Middle frontal gyrus (tissue), 1 donor: ENCODE results near the gene FLRT3.

ENCODE experiments used
- DNase-seq: peaks from one replicate; pipeline ENCODE4 v3.0.0-alpha.2; 2015; ENCODE audit warnings: low spot score; ENCODE audit errors: extremely low spot score

Gene FLRT3

DNA sequence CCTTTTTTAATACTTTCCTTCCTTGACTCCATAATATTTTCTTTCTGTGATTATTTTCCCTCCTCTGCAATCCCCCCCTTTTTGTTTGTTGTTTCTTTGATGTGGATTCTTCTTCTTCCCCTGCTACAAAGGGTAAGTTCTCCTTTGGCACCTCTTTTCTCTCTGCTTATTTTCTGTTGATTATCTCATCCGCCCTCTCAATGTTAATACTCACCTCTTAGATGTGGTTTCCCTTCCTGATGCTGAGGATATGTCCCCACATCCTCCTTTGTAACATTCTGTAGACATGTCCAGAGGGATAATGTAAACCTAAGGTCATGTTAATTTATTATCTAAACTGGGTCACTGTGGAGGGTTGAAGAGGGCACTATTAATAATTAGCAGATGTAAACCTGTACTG lies 17.7 kb downstream of the FLRT3 start:
- DNase-seq: no peak

DNA sequence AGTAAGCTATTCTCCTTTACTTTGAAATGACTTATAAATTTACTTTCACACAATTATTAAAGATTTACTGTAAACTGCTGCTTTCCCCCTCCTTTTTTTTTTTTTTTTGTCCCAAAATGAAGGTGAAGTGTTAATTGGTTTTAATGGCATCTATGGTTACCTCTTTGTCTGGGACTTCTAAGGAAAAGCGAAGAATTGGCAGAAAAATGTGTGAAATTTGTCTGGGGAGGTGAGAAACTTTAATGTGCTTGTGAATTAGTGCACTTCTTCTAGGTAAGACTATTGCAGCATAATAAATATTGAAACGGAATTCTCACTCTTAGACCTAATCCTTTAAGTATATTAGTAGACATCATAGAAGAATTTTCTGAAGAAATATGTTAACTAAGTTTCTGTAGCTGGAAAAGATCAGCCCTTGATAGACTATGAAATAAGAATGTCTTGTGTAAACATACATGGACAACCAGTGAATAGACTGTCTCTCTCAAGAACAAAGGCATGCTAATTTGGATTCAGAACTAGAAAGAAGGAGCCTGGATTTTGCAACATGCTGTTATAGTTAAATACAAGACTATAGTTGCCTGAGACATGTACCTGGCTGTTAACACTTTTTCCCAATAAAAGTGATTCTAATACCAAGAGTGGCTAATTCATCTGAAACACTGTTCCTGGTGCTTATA lies 23.9 kb downstream of the FLRT3 start:
- DNase-seq: no peak

DNA sequence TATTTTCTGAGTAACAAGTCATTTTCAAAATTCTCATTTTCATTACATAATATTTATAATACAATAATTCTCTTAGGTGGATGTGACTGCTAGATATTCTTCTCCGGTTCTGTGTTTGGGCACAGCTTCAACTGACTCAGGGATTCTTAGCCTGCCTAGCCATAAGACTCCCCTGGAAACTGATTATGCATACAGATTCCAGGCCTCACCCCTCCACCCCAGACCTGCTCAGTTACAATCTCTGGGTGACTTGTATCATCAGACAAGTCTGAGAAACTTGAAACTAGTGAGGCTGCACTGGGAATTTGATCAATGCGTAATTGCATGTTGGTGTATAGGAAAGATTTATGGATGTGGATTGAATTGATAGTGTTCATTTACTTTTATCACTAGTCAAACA lies 25.4 kb downstream of the FLRT3 start:
- DNase-seq: no peak

DNA sequence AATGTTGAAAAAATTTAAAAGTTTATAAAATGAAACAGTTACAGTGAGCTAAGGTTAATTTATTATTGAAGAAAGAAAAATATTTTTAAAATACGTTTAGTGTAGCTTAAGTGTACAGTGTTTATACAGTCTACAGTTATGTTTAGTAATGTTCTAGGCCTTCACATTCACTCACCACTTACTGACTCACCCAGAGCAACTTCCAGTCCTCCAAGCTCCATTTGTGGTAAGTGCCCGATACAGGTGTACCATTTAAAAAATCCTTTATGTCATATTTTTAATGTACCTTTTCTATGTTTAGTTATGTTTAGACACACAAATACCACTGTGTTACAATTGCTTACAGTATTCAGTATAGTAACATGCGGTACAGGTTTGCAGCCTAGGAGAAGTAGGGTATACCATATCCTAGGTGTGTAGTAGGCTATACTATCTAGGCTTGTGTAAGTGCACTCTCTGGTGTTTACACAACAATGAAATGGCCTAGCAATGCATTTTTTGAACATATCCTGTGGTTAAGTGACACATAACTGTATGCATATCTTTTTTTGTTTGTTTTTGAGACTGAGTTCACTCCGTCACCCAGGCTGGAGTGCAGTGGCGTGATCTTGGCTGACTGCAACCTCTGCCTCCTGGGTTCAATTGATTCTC lies 26.3 kb downstream of the FLRT3 start:
- DNase-seq: no peak

DNA sequence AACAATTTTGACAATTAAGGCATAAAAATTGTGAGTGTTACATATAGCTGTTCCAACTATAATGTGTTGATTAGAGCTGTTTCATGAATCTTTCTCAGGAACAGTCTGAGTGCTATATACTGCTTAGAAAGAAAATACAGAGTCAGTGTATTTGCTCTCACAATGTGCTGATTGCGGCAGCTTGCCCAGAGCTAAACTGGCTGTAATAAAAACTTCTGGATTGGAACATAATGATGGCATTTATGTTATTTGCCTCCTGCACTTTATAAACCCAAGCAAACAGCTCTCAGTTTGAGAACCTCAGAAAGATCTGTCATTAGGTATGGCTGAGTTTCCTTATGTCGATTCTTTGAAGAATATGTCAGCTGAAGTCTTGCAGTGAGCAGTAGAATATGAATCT lies 29.5 kb downstream of the FLRT3 start:
- DNase-seq: no peak

DNA sequence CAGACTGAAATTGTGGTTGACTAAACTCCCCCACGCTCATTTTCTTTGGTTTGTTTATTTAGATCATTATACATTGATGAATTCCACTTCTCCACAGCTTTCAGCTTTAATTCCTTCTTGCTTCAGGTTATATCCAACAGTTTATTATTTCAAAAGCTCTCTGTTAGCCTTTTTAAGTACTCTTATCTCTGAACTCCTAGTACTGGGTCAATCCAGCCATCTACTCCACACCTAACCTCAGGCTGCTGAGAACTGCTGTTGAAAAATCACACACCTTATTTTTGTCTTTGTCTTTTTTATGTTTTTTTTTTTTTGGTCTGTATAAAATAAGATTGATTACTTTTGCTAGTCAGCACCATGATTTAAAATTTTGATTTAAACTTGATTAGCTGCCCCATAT lies 32.9 kb downstream of the FLRT3 start:
- no peak for DNase-seq

DNA sequence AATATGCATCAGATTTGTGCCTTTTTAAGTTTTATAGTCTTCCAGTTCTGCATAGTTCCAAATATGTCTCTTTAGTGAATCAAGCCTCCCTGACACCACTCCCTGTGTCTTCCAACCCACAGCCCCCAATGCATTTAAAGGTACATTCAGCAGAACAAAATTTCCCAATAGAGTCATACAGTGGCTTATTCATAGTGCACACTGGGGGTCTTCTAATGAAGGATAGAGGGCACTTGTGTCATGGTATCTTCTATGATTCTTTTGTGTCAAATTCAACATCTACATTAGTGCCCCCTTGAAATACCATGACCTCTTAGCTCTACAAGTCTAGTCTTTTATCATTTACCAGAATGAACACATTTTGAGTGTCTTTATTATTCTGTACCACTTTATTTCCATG lies 33.8 kb downstream of the FLRT3 start:
- DNase-seq: no peak

DNA sequence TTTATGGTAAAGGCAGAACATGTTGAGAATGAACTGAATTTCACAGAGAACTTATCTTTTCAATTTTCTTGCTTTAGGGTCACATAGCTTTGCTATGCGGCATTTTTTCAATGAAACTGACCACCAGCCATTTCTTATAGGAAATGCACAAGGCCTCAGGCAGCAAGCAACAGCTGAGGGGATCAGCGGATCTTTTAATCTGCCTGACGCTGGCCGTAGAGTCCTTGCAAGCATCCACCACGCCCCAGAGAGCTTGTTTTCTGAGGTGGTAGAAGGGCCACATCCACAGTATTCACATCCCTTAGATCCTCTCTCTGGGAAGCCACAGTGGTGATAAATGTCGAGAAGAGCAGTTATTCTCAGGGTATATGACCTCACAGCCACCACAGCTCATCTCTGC lies 34.3 kb downstream of the FLRT3 start:
- no peak for DNase-seq

DNA sequence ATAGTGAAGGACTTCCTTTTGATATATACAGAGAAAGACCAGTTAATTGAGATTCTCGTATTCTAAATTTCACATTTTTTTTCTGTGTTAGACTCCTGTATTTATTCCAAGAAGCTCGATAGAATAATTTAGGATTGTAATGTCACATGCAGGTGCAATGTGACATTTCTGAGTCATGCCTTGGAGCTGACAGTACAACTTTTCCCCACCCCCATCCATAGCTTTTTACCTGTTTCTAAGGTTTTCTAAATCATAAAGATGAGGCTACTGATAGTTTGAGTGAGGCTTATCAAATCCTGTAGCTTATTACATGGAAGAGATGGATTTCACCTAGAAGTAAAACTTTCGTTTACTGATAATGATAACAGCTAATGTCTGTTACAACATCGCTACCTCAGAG lies 37.6 kb downstream of the FLRT3 start:
- DNase-seq: no peak

DNA sequence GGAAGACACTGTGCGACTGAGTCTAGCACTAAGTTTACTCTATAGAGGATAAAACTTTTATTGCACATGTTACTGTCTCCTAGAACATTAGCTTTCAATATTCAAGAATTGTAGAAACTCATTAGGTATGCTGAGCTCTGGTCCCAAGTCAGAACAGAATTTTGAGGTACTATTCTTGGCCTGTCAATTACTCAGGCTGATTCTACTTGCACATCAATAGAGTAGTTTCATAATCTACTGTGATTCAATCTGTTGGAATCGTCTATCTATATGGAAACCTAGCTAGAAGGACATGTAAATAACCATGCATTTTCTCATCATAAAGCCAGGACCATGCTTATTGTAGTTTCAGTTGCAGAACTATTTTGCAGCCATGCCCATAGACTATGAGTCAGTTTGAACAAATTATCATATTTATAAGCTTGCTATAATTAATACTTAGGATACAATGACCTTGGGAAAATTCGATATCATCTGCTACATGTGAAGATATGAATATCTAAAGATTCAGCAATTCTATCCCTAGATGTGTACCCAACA lies 41.6 kb downstream of the FLRT3 start:
- no peak for DNase-seq

DNA sequence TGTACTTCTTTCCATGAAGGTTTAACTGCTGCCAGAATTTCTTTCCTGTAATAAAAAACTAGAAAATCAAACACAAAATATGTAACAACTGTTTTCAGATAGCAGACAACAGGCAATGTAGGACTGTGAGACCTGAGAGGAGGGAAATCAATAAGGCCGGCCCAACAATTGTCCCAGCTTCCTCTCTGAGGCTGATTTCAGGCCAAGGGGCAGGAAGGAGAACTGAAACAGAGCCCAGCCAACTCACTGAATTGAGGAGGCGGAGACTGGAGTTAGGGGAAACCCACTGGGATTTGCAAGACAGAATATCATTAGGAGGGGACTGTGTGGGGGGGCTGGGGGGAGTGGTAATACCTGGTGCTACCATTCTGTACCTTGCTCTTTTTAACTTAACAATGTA lies 42.2 kb downstream of the FLRT3 start:
- DNase-seq: no peak

DNA sequence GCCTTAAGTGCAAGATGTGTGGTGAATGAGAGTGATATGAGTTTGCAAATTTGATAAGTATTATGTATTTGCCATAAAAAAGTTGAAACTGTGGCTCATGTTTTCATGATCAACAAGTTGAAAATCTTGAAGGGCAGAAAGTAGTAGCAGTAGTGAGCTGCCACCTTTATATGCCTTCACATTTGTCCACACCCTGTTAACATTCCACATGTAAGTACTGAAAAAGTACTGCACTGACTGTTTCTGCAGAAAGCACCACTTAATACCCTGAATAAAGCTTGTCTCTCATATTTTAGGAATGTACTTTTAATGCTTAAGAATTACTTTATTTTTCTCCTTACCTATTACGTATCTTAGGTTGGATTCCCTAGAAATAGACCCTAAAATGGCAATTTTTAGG lies 45.9 kb downstream of the FLRT3 start:
- DNase-seq: no peak

DNA sequence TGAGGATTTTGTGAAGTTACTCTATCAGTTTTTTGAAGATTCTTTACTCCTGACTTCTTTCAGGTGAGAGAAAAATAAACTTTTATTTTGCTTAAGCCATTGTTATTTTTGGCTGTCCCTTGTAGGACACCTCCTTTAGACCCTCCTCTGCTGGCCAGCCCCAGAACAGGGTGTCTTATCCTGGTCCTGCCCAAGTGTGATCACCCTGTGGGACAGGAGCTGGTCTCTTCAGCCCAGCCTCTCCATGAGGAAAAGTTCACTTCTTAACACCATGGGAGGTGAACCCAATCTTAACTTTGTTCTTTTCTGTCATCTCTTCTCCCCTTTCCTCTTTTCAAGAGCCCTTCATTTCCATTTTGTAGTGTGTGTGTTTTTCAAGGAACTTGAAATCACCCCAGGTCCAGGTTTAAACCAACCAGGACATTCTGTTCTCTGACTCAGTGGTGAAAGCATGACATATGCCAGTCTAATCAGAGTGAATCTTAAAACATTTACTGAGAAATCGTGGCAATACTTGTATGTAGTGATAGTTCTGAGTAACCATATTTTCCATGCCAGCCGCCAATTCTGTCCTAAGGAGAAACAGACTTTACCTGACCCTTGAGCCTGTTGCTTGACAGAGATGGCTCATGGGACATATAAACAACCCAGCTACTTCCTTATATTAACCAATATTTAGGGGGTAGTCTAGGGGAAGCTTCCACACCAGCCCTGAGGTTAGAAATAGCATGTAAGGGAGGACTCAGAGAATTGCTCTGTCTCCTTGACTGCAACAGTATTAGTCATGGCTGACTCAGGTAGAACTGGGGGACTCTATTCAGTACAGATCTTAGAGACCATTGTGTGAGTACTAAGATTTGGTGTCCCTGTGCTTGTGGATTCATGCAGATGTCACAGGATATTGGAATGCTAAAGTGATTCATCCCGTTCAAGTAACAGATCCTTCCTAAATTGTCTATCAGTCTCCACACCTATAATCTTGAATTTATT lies 48.8 kb downstream of the FLRT3 start:
- DNase-seq: no peak

DNA sequence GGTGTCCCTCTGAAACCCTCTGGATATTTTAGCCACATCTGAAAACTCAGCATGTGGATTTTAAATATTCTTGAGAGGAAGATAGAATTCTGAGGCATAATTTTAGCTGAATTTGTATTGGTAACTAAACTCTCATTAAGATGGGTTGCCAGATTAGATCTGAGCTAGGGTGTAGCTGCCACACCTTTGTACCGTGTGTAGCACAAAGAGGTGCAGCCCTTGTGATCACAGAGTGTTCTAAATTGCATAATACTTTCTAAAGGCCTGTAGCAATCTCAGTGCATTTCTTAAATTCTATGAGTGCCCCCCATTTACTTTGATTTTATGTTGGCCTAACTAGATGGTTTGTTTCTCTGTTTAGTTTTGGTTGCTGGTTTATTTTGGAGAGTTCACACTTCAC lies 53.0 kb downstream of the FLRT3 start:
- no peak for DNase-seq

DNA sequence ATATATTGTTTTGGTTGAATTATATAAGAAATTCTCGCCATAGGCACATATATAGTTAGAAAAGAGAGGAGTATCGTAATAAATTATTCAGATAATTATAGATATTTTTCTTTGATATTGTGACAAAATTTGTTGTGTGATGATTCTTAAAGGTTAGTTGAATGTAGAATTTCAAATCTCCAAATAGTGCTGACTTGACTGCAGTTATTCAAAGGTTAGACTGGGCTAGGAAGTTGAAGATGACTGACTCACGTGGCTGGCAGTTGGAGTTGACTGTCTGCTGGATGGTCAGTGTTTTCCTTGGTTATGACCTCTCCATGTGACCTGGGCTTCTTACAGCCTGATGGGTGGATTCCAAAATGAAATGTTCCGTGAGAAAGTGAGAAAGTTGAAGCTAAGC lies 55.3 kb downstream of the FLRT3 start:
- no peak for DNase-seq
